HepG2 (cell line): Measurements from ENCODE around the gene TBC1D10A. TPM values are rescaled to one million over a fixed set of nuclear protein-coding genes. Genes with fewer than 3 reads are reported as not detected.

ENCODE experiments used
- MAZ ChIP-seq, 2 experiments: sonication (generic) in 1 of 2; formaldehyde crosslinking in 1 of 2; IDR thresholded peaks; 2 replicates each; pipeline versions ENCODE4 v1.5.0 to v1.6.1; 2012 to 2020; ENCODE audit warnings: low read depth in 2 of 2, mild to moderate bottlenecking in 2 of 2, borderline replicate concordance in 1 of 2, improper control_type of control experiment in 1 of 2, low read length in 1 of 2, missing genetic modification reagents in 1 of 2, moderate library complexity in 1 of 2
- MLLT10 ChIP-seq: sonication (generic); formaldehyde crosslinking; IDR thresholded peaks from 2 replicates; pipeline ENCODE4 v1.4.0; 2020; ENCODE audit warnings: missing genetic modification reagents
- MYC ChIP-seq: sonication (generic); formaldehyde crosslinking; IDR thresholded peaks from 2 replicates; pipeline ENCODE4 v1.9.0; 2021; ENCODE audit warnings: missing genetic modification reagents, borderline replicate concordance
- NFKB2 ChIP-seq: sonication (generic); formaldehyde crosslinking; IDR thresholded peaks from 2 replicates; pipeline ENCODE4 v1.4.0; 2020; ENCODE audit warnings: missing genetic modification reagents, borderline replicate concordance
- NR3C1 ChIP-seq: sonication (generic); formaldehyde crosslinking; IDR thresholded peaks from 2 replicates; pipeline ENCODE4 v1.4.0; 2020; ENCODE audit warnings: missing genetic modification reagents
- RARA ChIP-seq: IDR thresholded peaks from 2 replicates; pipeline ENCODE4 v1.6.1; 2016; ENCODE audit warnings: missing genetic modification reagents, missing compliant biosample characterization
- RNF2 ChIP-seq: fragments of 450-650 bp; conservative IDR thresholded peaks from 2 replicates; pipeline ENCODE4 v1.6.1; 2016; ENCODE audit warnings: low read depth
- SKI ChIP-seq: fragments of 450-650 bp; IDR thresholded peaks from one replicate; pipeline ENCODE4 v1.6.1; 2018; ENCODE audit warnings: mild to moderate bottlenecking; ENCODE audit not compliant: partially characterized antibody
- SP2 ChIP-seq: sonication (generic); formaldehyde crosslinking; IDR thresholded peaks from 2 replicates; pipeline ENCODE4 v1.5.1; 2020; ENCODE audit warnings: mild to moderate bottlenecking, missing genetic modification reagents
- SRY ChIP-seq: sonication (generic); formaldehyde crosslinking; IDR thresholded peaks from 2 replicates; pipeline ENCODE4 v1.8.0; 2022; ENCODE audit warnings: mild to moderate bottlenecking, missing genetic modification reagents
- ZNF367 ChIP-seq: sonication (generic); formaldehyde crosslinking; IDR thresholded peaks from 2 replicates; pipeline ENCODE4 v1.4.0; 2020; ENCODE audit warnings: missing genetic modification reagents, borderline replicate concordance
- ZNF543 ChIP-seq: sonication (generic); formaldehyde crosslinking; IDR thresholded peaks from 2 replicates; pipeline ENCODE4 v1.4.0; 2020; ENCODE audit warnings: mild to moderate bottlenecking, missing genetic modification reagents
- ZNF616 ChIP-seq: sonication (generic); formaldehyde crosslinking; IDR thresholded peaks from 2 replicates; pipeline ENCODE4 v1.5.0; 2020; ENCODE audit warnings: low read depth, mild to moderate bottlenecking, missing genetic modification reagents
- ZNF761 ChIP-seq: sonication (generic); formaldehyde crosslinking; conservative IDR thresholded peaks from 2 replicates; pipeline ENCODE4 v1.4.0; 2020; ENCODE audit warnings: mild to moderate bottlenecking, missing genetic modification reagents
- ZNF766 ChIP-seq: sonication (generic); formaldehyde crosslinking; IDR thresholded peaks from 2 replicates; pipeline ENCODE4 v1.5.0; 2020; ENCODE audit warnings: missing genetic modification reagents, borderline replicate concordance
- polyA plus RNA-seq, 8 experiments: library from polyadenylated mRNA; depleted of rRNA in 3 of 8; stranded (reverse) in 7 of 8; unstranded in 1 of 8; fragments of >200 nt; fragmentation: Illumina TruSeq in 4 of 8; extraction: Trizol in 4 of 8; gene quantifications; 2 replicates each; pipeline versions ENCODE4 v1.2.1 to v1.2.3, GENCODE V29; 2011 to 2016; ENCODE audit warnings: low read depth in 4 of 8, missing spikeins in 1 of 8, mixed read lengths in 1 of 8; ENCODE audit not compliant: insufficient read depth in 1 of 8
- total RNA-seq, 5 experiments: library from RNA; depleted of rRNA; stranded (reverse); fragments of >200 nt; fragmentation: Illumina TruSeq; extraction: Trizol; gene quantifications; 2 replicates each; pipeline ENCODE4 v1.2.3, GENCODE V29; 2016; ENCODE audit warnings: low read depth in 1 of 5
- TF ChIP-seq, protein P1 (sequence below): sonication (generic); formaldehyde crosslinking; IDR thresholded peaks from 2 replicates; pipeline ENCODE4 v1.4.0; 2020; ENCODE audit warnings: missing genetic modification reagents; ENCODE audit errors: not compliant biosample characterization
- TF ChIP-seq, protein P2 (sequence below): sonication (generic); formaldehyde crosslinking; IDR thresholded peaks from 2 replicates; pipeline ENCODE4 v1.4.0; 2020; ENCODE audit warnings: missing genetic modification reagents
- TF ChIP-seq, protein P3 (sequence below): sonication (generic); formaldehyde crosslinking; IDR thresholded peaks from 2 replicates; pipeline ENCODE4 v1.4.0; 2020; ENCODE audit warnings: mild to moderate bottlenecking, missing genetic modification reagents
- TF ChIP-seq, protein P4 (sequence below): sonication (generic); formaldehyde crosslinking; IDR thresholded peaks from 2 replicates; pipeline ENCODE4 v1.9.0; 2021; ENCODE audit warnings: missing genetic modification reagents, mild to moderate bottlenecking, borderline replicate concordance

Gene TBC1D10A
- total and polyA plus RNA-seq, 2 of the 13 experiments (the other 11 are each of a cell fraction or from before 2014, with no cell fraction given) = 4.2 to 4.9 TPM

DNA sequence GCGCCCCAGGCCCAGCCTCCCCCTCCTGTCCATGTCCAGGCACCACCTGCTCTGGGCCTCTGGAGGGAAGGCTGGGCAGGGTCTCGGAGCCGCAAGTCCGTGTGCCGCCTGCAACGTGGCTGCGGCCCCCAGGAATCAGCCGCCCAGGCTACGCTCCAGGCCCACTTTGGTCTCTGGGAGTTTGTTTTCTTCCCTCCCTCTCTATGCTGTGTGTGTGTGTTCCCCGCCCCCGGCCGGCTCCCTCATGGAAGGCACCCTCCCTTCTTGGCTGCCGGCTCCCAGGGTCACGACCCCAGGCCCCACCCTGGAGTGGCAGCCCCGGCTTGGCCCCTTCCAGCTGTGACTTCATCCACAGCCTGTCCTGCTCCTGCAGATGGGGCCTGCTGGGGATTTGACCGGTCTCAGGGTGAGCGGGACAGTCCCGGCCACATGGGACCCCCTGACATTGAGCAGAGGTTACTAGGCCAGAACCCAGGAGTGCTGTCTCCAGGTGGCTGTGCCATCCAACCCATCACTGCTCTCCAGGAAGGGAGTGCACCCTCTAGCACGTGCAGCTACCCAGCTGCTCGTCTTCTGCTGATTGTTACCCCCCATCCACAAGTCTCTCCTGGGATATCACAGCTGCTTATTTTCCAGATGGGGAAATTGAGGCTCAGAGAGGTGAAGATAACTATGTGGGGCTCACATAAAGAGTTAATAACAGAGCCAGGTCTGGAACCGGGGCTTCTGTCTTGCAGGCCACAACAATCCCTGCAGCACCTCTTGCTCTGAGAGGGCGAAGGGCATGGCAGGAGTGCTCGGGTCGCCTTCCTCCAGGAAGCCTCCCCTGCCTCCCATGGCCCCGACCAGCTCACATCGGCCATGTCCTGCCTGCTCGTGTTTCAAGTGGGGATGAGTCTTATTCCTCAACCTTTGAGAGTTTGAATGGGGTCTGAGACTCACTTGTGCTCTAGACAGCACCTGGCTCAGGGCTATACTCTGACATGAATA is 77.4 kb downstream of the TBC1D10A start (continued):
- TF ChIP-seq, protein P1, sequence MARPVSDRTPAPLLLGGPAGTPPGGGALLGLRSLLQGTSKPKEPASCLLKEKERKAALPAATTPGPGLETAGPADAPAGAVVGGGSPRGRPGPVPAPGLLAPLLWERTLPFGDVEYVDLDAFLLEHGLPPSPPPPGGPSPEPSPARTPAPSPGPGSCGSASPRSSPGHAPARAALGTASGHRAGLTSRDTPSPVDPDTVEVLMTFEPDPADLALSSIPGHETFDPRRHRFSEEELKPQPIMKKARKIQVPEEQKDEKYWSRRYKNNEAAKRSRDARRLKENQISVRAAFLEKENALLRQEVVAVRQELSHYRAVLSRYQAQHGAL (CRISPR knock-in tag) = no peak
- TF ChIP-seq SKI = no peak
- no peak for TF ChIP-seq MLLT10
- TF ChIP-seq NR3C1 (CRISPR knock-in tag) = no peak
- TF ChIP-seq ZNF543 = no peak
- 0 out of 2 replicates have a peak, but pooled peaks have one; percentile 41 for TF ChIP-seq ZNF761 (CRISPR knock-in tag)
- no peak for TF ChIP-seq ZNF616
- TF ChIP-seq ZNF367 (CRISPR knock-in tag) = no peak
- TF ChIP-seq RARA (CRISPR knock-in tag) = peak; percentile 67
- no peak; the same call in 1 of the 2 replicates for TF ChIP-seq SRY (CRISPR knock-in tag)
- TF ChIP-seq MYC = peak; percentile 49; the same call in 1 of the 2 replicates
- TF ChIP-seq RNF2 = no peak
- TF ChIP-seq ZNF766 = no peak
- TF ChIP-seq, protein P2, sequence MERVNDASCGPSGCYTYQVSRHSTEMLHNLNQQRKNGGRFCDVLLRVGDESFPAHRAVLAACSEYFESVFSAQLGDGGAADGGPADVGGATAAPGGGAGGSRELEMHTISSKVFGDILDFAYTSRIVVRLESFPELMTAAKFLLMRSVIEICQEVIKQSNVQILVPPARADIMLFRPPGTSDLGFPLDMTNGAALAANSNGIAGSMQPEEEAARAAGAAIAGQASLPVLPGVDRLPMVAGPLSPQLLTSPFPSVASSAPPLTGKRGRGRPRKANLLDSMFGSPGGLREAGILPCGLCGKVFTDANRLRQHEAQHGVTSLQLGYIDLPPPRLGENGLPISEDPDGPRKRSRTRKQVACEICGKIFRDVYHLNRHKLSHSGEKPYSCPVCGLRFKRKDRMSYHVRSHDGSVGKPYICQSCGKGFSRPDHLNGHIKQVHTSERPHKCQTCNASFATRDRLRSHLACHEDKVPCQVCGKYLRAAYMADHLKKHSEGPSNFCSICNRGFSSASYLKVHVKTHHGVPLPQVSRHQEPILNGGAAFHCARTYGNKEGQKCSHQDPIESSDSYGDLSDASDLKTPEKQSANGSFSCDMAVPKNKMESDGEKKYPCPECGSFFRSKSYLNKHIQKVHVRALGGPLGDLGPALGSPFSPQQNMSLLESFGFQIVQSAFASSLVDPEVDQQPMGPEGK (CRISPR knock-in tag) = peak; percentile 64
- TF ChIP-seq SP2 (CRISPR knock-in tag) = no peak
- no peak for TF ChIP-seq MAZ (IDR thresholded peaks at IDR 0.05; ENCODE audit: borderline replicate concordance, low read depth, low read length)
- no peak for TF ChIP-seq MAZ (CRISPR knock-in tag; IDR thresholded peaks at IDR 0.05; ENCODE audit: low read depth)
- TF ChIP-seq, protein P3, sequence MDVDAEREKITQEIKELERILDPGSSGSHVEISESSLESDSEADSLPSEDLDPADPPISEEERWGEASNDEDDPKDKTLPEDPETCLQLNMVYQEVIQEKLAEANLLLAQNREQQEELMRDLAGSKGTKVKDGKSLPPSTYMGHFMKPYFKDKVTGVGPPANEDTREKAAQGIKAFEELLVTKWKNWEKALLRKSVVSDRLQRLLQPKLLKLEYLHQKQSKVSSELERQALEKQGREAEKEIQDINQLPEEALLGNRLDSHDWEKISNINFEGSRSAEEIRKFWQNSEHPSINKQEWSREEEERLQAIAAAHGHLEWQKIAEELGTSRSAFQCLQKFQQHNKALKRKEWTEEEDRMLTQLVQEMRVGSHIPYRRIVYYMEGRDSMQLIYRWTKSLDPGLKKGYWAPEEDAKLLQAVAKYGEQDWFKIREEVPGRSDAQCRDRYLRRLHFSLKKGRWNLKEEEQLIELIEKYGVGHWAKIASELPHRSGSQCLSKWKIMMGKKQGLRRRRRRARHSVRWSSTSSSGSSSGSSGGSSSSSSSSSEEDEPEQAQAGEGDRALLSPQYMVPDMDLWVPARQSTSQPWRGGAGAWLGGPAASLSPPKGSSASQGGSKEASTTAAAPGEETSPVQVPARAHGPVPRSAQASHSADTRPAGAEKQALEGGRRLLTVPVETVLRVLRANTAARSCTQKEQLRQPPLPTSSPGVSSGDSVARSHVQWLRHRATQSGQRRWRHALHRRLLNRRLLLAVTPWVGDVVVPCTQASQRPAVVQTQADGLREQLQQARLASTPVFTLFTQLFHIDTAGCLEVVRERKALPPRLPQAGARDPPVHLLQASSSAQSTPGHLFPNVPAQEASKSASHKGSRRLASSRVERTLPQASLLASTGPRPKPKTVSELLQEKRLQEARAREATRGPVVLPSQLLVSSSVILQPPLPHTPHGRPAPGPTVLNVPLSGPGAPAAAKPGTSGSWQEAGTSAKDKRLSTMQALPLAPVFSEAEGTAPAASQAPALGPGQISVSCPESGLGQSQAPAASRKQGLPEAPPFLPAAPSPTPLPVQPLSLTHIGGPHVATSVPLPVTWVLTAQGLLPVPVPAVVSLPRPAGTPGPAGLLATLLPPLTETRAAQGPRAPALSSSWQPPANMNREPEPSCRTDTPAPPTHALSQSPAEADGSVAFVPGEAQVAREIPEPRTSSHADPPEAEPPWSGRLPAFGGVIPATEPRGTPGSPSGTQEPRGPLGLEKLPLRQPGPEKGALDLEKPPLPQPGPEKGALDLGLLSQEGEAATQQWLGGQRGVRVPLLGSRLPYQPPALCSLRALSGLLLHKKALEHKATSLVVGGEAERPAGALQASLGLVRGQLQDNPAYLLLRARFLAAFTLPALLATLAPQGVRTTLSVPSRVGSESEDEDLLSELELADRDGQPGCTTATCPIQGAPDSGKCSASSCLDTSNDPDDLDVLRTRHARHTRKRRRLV (CRISPR knock-in tag) = no peak
- TF ChIP-seq, protein P4, sequence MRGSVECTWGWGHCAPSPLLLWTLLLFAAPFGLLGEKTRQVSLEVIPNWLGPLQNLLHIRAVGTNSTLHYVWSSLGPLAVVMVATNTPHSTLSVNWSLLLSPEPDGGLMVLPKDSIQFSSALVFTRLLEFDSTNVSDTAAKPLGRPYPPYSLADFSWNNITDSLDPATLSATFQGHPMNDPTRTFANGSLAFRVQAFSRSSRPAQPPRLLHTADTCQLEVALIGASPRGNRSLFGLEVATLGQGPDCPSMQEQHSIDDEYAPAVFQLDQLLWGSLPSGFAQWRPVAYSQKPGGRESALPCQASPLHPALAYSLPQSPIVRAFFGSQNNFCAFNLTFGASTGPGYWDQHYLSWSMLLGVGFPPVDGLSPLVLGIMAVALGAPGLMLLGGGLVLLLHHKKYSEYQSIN = no peak
- TF ChIP-seq NFKB2 (CRISPR knock-in tag) = no peak
